ENCODE measurements around the gene DYDC2.
"Not testable (repeated sequence)": the region's sequence is repeated elsewhere in the genome, so short reads cannot be mapped to it uniquely, and the experiment has no call there.

Gene DYDC2

GRCh38 chr10:80413271-80413996 lies 56.9 kb downstream of the DYDC2 start:
- DNase-seq (ENCODE audit: low read depth in 2 of 2), result no peak

DNA sequence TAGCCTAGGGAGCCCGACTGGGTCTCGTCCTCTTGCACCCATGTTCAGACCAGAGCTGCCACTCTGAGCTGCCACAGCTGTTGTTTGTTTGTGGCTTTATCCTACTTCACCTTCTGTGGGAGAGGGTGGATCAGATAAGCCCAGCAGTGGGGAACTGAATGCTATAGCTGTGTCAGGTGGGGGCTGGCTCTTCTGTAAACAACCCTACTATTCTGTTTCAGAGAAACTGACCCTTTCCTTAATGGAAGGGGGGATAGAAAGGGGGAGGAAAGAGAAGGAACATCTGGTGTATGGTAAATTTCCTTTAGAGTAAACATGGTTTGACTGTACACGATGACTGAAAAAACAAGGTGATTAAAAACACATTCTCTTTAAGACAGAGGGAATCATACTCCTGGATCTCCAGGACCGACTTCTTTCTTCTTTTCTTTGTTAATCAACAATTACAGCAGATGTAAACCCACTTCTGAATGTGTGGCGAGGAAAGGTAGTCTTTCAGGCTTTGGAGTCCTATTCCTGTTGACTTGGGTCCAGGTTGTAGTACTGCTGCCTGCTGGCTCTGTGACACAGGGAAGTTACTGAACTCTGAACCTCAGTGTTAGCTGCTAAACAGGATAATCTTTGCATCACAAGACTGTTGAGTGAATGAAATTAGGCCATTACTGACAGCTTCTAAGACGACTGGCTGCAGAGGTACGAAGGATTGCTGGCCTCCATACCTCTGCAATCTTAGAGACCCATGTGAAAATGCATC lies 57.7 kb downstream of the DYDC2 start:
- no peak for DNase-seq (ENCODE audit: low read depth in 2 of 2)

DNA sequence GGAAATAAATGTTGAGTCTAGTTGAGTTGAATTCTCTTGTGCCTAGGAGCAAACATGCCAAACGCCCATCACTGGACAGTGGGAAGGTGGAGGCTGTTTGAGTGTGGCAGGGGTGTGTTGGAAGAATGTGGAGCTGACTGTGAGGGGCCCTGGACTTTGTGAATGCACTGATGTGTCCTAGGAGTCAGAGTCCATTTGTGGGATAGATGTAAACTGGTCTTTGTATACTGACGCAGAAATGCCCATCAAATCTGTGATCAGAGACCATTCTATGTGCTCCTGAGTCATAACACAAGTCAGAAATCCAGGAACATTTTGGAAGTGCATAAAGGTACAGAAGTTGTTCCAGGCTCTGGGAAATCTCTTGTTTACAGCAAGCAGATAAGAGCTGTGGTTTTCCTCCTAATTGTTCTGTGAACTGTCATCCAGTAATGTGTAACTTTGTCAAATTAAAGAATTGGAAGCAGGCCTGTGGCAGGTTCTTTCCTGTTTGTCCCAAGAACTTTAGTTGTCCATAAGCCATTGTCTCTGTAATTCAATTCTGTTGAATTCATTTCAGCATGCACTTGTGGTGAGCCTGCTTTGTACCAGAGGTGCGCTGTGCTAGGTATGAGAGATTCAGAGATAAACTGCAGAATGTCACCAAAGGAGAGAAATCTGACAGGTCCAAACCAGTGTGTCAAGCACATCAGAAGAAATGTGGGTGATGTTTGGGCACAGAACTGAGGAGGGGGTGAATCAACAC lies 59.3 kb downstream of the DYDC2 start:
- DNase-seq (ENCODE audit: low read depth in 2 of 2), result no peak

- DNase-seq (ENCODE audit: low read depth in 2 of 2), result no peak
Observed at GRCh38 chr10:80416479-80417098, 60.0 kb downstream of the DYDC2 start.

GRCh38 chr10:80417256-80417655 lies 60.7 kb downstream of the DYDC2 start:
- DNase-seq (ENCODE audit: low read depth in 2 of 2), result not testable (repeated sequence)

Data from activated CD4-positive, alpha-beta T cell treated with anti-CD3 and anti-CD28 coated beads for 24 hours (primary cell).